HG02798 (cell line): ENCODE results near the gene MTRF1.
"Not testable (repeated sequence)": the region's sequence is repeated elsewhere in the genome, so short reads cannot be mapped to it uniquely, and the experiment has no call there.

Experiments used
- ATAC-seq: cut with Tn5 transposase; IDR thresholded peaks from one replicate; pipeline ENCODE4 v1.9.1; 2021; ENCODE audit warnings: mild to moderate bottlenecking; ENCODE audit not compliant: unreplicated experiment, poor library complexity

Gene MTRF1

GRCh38 chr13:41186481-41186880, 76.9 kb downstream of the MTRF1 start:
- no peak for ATAC-seq

DNA sequence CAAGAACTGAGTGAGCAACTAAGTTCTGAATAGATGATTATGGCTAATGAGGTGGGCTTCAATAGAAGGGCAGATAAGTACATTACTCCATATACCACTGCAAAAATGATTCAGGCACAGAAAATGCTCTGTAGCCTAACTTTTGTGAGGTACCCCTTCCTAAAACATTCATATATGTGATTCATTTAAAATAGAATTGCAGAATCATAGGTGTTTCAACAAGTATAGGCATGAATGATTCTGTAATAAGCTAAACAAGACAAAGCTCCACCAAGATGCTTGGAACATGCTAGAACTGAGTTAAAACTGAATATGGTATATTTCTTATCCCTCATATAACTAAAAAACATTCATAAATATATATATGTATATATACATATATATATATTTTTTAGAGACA, 81.1 kb downstream of the MTRF1 start:
- ATAC-seq: no peak

GRCh38 chr13:41179593-41180250, 83.7 kb downstream of the MTRF1 start:
- ATAC-seq: no peak

- ATAC-seq: no peak
Observed at GRCh38 chr13:41178040-41178439, 85.3 kb downstream of the MTRF1 start.

GRCh38 chr13:41177616-41178015, 85.8 kb downstream of the MTRF1 start:
- no peak for ATAC-seq

- not testable (repeated sequence) for ATAC-seq
Observed at GRCh38 chr13:41175576-41175975, 87.8 kb downstream of the MTRF1 start.
